ENCODE results near the gene SLX4IP.
A peak's percentile ranks its signal among the peaks of the same experiment; 100 is the strongest.

The SLX4IP gene

DNA sequence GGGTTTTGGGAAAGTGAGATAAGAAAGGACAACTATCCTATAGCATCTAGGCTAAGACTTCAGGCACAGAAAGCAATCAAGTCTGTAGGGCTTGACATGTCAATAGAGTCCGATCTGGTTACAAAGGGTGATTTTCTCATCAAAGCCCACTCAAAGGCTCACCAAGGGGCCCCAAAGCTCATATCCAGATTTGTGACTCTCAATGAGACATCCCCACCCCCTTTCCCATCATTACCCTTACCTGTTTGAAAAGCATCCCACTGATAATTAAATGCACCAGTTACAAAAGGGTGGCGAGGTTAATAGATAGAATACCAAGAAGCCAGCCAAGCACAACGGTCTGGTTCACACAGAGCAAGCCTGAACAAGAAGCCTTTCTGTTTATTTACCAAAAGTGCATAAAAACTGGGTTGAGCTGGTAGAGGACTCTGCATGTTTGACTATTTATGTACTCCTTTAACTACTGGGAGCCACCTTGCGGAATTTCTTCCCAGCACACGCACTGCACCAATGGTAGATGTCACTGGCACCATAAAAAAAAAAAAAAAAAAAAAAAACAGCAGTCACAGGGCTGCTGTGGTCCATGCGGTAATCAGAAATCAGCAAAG is 232.6 kb downstream of the SLX4IP start:
- no peak for FAIRE-seq
- DNase-seq (ENCODE audit: insufficient read length), result no peak
- TF ChIP-seq POLR2A (IDR thresholded peaks at IDR 0.05; ENCODE audit: low read depth, low read length) (no peak), TAF1 (IDR thresholded peaks at IDR 0.05; ENCODE audit: borderline replicate concordance, low read depth, low read length) (no peak), POLR2AphosphoS5 (IDR thresholded peaks at IDR 0.05; ENCODE audit: low read depth, low read length) (no peak)

DNA sequence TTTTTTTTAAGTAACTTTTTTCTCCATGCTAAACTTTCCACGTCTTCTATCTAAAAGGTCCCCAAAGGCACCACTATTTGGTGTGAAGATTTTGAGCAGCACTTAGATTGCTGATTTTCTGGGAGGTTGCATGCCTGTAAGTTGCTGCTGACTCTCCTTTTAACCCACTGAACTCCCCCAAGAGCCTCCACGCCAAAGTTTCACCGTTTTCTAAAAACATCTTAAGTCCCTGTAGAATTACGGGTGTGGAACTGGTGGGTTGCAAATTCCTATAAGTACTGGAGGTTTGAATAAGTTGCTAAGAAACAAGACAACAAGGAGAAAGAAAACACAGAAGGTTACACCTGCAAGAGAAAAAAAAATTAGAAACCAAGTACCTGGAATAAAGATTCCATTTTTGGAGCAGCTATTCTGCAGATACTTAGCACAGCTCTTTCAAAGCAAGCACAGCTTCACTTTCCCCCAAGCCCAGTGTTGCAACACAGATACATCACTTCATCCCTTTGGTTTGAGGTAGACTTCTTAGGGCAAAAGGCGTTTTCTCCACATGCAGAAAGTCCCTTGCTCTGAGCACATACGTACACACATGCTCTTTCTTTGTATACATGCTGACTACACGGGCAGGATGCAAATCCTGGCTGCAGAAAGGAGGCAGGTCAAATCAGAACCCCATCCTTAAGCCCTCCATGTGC is 233.7 kb downstream of the SLX4IP start:
- TF ChIP-seq POLR2A (IDR thresholded peaks at IDR 0.05; ENCODE audit: low read depth, low read length) (no peak), POLR2AphosphoS5 (IDR thresholded peaks at IDR 0.05; ENCODE audit: low read depth, low read length) (no peak), TAF1 (IDR thresholded peaks at IDR 0.05; ENCODE audit: borderline replicate concordance, low read depth, low read length) (no peak)
- FAIRE-seq, result no peak
- DNase-seq (ENCODE audit: insufficient read length), result no peak

- FAIRE-seq, result no peak
- DNase-seq (ENCODE audit: insufficient read length), result no peak
- TF ChIP-seq TAF1 (IDR thresholded peaks at IDR 0.05; ENCODE audit: borderline replicate concordance, low read depth, low read length), result no peak
- no peak for TF ChIP-seq POLR2A (IDR thresholded peaks at IDR 0.05; ENCODE audit: low read depth, low read length)
- TF ChIP-seq POLR2AphosphoS5 (IDR thresholded peaks at IDR 0.05; ENCODE audit: low read depth, low read length), result no peak
Measured at GRCh38 chr20:10669843-10670446, 234.8 kb downstream of the SLX4IP start.

GRCh38 chr20:10670501-10671220 is 235.6 kb downstream of the SLX4IP start:
- TF ChIP-seq TAF1 (IDR thresholded peaks at IDR 0.05; ENCODE audit: borderline replicate concordance, low read depth, low read length) (no peak), POLR2A (IDR thresholded peaks at IDR 0.05; ENCODE audit: low read depth, low read length) (no peak)
- FAIRE-seq, result peak; percentile 93

GRCh38 chr20:10671221-10671918 is 236.3 kb downstream of the SLX4IP start:
- FAIRE-seq, result no peak
- TF ChIP-seq TAF1 (IDR thresholded peaks at IDR 0.05; ENCODE audit: borderline replicate concordance, low read depth, low read length) (no peak), POLR2A (IDR thresholded peaks at IDR 0.05; ENCODE audit: low read depth, low read length) (no peak), POLR2AphosphoS5 (IDR thresholded peaks at IDR 0.05; ENCODE audit: low read depth, low read length) (no peak)
- DNase-seq (ENCODE audit: insufficient read length), result peak; percentile 48

More at GRCh38 chr20:10670501-10671220, 235.6 kb downstream of the SLX4IP start:
- peak; percentile 41 for DNase-seq (ENCODE audit: insufficient read length)

DNA sequence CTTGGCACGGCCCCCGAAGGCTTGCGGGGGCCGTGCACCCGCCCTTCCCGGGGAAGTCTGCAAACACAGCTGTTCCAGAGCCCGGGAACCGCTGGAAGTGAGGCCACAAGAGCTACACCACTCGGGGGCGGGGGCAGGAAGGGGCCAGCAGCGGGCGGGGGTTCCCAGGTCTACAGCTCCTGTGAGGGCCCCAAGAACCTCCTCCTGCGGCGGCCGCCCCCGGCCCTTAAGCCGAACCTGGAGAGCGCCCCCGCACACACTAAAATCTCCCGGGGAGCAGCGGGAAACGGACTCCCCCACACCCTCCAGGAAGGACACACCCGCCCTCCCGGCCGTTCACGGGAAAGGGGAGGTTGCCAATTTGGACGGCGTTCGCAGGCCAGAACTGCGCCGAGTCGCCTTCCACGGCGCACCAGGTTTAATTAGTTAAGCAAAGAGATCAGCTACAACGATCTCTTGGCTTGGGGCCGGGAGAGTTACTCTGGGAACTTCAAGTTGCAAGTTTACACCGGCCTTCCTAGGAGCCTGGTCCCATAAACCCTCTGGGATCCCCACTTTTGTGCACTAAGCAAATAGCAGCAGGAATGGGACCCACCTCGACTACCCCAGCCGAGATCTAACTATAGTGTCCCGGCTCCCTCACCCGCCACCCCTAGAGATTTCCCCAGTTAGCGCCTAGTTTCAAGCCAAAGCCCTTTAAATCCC is 237.0 kb downstream of the SLX4IP start:
- no peak for FAIRE-seq
- TF ChIP-seq POLR2AphosphoS5 (IDR thresholded peaks at IDR 0.05; ENCODE audit: low read depth, low read length) (no peak), TAF1 (IDR thresholded peaks at IDR 0.05; ENCODE audit: borderline replicate concordance, low read depth, low read length) (no peak), POLR2A (IDR thresholded peaks at IDR 0.05; ENCODE audit: low read depth, low read length) (no peak)
- DNase-seq (ENCODE audit: insufficient read length), result peak; percentile 26

GRCh38 chr20:10672624-10673127 is 237.6 kb downstream of the SLX4IP start:
- FAIRE-seq, result no peak
- peak; percentile 23 for DNase-seq (ENCODE audit: insufficient read length)
- TF ChIP-seq POLR2A (IDR thresholded peaks at IDR 0.05; ENCODE audit: low read depth, low read length) (no peak), POLR2AphosphoS5 (IDR thresholded peaks at IDR 0.05; ENCODE audit: low read depth, low read length) (no peak), TAF1 (IDR thresholded peaks at IDR 0.05; ENCODE audit: borderline replicate concordance, low read depth, low read length) (no peak)

DNA sequence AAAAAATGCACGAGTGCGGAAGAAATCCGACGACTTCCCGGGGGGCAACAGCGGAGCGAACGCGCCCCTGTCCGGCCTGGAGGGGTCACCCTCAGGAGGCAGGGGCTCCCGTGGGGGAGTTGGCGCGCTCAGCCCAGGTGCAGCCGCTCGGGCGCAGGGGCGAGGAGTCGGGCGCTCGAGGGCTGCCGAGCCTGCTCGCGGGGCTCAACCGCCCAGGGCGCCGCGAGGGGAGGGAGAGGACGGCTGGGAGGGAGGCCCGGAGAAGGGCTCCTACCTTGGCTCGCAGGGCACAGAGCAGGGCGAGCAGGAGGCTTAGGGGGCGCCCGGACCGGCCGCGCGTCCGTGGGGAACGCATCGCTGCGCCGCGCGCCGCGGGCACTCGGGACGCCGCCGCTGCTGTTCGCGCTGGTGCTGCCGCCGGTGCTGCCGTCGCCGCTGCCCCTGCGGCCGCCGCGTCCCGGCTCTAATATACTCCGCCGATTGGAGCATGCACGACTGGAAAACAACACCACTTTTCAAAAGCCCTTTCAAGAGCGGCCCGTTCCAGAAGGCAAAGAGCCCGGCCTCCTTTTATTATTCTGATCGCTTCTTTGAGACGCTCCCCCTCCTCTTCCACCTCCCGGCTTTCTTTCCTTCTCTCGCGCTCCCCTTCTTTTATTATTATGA is 238.2 kb downstream of the SLX4IP start:
- peak; percentile 34 for DNase-seq (ENCODE audit: insufficient read length)
- no peak for TF ChIP-seq TAF1 (IDR thresholded peaks at IDR 0.05; ENCODE audit: borderline replicate concordance, low read depth, low read length)
- no peak for TF ChIP-seq POLR2A (IDR thresholded peaks at IDR 0.05; ENCODE audit: low read depth, low read length)
- TF ChIP-seq POLR2AphosphoS5 (IDR thresholded peaks at IDR 0.05; ENCODE audit: low read depth, low read length), result no peak
- no peak for FAIRE-seq

- TF ChIP-seq POLR2A (IDR thresholded peaks at IDR 0.05; ENCODE audit: low read depth, low read length), result no peak
- no peak for TF ChIP-seq TAF1 (IDR thresholded peaks at IDR 0.05; ENCODE audit: borderline replicate concordance, low read depth, low read length)
- no peak for TF ChIP-seq POLR2AphosphoS5 (IDR thresholded peaks at IDR 0.05; ENCODE audit: low read depth, low read length)
- peak; percentile 24 for FAIRE-seq
- DNase-seq (ENCODE audit: insufficient read length), result peak; percentile 78
Measured at GRCh38 chr20:10673842-10674683, 239.0 kb downstream of the SLX4IP start, which contains the start of gene JAG1. Gene JAG1, minus strand, starts transcription at chr20:10673999. Its CDS starts 469 bp downstream, at chr20:10673530.

Measured in GM12892 (cell line).